ENCODE results near the gene WNT11. TPM values are rescaled to one million over a fixed set of nuclear protein-coding genes. Genes with fewer than 3 reads are reported as not detected.

The WNT11 gene
- total RNA-seq (2022; extraction: Qiagen RNA extraction): 0.98 to 2.9 TPM (median 1.8 TPM) in 5 replicates

GRCh38 chr11:76206327-76207081 is at the start of gene WNT11:
Gene WNT11, minus strand, starts transcription at chr11:76206502. Its CDS starts 95 bp downstream, at chr11:76206407.

Other genes starting within 250 kb of the WNT11 start
- gene THAP12, start 174.6 kb upstream of the WNT11 start, total RNA-seq (2022; extraction: Qiagen RNA extraction): 44.3 to 57.7 TPM (median 52.8 TPM) in 5 replicates
- 0.63 to 1.2 TPM (median 0.96 TPM) in 5 replicates for gene GVQW3, start 174.8 kb upstream of the WNT11 start, total RNA-seq (2022; extraction: Qiagen RNA extraction)
- 10.3 to 16.4 TPM (median 12.5 TPM) in 5 replicates for gene EMSY, start 238.5 kb upstream of the WNT11 start, total RNA-seq (2022; extraction: Qiagen RNA extraction)

Data from A549 treated with dexamethasone at 1 μM for 4 hours (cell line).